Measurements from ENCODE around the gene GOSR2.

Gene GOSR2

DNA sequence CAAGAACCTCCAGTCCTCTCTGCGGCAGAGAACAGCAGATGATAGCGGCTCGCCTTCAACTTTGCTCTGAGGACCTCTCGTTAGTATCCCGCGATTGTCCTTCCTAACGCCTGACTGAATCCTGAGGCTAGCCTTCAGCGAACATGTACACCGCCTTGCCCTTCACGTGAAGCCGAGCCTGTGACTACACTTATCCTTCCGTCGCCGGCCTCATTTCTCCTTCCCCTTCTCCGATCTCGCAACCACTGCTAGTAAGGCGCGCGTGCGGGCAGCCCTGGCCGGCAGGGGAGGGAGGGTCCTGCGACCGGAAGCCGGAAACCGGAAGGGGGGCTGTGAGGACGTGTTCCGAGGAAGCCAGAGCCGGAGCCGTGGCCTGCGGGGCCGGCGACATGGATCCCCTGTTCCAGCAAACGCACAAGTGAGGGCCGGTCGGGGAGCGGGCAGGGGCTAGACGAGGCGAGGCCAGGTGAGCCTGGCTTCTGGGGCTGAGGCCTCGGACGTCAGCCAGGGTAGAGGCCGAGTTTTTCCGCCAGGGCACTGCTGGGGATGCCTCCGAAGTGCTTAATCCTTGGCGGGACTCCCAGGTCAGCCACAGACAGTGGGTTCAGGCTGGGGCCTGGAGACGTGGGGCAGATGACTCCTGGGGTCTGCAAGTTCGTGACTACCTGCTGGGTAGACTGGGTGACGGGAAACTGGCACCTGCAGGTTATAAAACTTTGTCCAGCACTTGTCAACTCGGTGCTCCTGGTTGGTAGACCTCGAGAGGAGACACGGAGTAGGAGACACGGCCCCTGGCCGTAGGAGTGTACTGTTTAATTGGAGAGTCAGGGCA lies at the start of gene GOSR2:
TSS of gene GOSR2 (plus strand) at position 357 of the 832 bp plus-strand sequence. CDS start at position 390, 33 bp downstream.
- peak; percentile 87 to 91 for DNase-seq

DNA sequence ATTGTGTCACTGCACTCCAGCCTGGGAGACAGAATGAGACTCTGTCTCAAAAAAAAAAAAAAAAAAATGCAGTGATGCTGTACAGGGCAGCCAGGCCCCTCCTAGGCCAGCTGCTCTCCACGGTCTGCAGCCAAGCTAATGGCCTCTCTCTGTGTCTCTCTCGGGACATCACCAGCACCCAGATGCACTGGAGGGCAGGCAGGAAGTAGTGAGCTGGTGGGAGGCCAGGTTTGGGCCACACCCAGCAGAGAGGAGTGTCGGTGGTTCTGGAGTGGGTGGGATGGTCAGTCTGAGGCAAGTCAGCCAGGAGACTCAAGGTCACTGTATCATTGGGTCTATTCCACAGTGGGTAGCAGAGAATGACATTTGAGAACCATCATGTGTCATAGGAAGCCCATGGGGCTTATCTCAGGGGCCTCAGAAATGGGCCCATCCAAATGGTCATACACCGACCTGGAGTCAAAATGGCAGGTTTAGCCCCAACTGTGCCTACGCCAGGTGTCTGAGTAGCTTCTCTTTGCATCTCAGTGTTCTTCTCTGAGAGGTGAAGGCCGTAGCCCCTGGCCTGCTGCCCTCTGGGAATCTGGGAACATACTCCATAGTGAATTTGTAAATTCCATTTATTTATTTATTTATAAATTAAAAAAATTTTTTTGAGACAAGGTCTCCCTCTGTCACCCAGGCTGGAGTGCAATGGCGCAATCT lies 48.9 kb upstream of the GOSR2 start:
- DNase-seq = no peak

DNA sequence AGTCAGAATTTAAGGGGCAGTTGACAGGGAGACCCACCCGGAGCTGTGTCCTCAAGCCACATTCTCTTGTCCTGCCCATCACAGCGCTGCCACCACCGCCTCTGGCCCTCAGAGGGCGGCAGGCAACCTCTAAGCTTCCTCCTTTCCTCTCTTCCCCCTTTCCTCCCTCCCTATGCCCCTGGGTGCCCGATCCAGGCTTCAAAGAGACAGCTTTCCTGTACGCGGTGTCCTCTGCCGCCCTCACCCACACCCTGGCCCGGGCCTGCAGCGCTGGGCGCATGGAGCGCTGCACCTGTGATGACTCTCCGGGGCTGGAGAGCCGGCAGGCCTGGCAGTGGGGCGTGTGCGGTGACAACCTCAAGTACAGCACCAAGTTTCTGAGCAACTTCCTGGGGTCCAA lies 48.1 kb upstream of the GOSR2 start:
- no peak for DNase-seq

DNA sequence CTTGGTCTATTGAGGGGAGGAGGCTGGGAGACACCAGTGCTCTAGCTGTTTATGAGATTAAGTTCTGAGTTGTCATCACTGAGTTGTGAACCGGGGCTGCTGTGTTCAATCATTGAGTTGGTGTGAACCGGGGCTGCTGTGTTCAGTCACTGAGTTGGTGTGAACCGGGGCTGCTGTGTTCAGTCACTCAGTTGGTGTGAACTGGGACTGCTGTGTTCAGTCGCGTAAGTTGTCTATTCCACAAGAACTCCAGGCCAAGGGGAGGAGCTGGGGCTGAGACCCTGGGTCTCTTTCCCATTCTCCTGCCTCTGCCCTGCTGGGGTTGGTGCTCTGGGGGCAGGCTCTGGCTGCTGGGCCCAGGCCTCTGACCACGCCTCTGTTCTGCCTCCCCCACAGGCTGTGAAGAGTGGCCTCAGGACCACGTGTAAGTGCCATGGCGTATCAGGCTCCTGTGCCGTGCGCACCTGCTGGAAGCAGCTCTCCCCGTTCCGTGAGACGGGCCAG lies 47.1 kb upstream of the GOSR2 start:
- DNase-seq = no peak

DNA sequence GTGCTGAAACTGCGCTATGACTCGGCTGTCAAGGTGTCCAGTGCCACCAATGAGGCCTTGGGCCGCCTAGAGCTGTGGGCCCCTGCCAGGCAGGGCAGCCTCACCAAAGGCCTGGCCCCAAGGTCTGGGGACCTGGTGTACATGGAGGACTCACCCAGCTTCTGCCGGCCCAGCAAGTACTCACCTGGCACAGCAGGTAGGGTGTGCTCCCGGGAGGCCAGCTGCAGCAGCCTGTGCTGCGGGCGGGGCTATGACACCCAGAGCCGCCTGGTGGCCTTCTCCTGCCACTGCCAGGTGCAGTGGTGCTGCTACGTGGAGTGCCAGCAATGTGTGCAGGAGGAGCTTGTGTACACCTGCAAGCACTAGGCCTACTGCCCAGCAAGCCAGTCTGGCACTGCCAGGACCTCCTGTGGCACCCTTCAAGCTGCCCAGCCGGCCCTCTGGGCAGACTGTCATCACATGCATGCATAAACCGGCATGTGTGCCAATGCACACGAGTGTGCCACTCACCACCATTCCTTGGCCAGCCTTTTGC lies 46.5 kb upstream of the GOSR2 start:
- peak in 1 of 2 donors; percentile 2 for DNase-seq

DNA sequence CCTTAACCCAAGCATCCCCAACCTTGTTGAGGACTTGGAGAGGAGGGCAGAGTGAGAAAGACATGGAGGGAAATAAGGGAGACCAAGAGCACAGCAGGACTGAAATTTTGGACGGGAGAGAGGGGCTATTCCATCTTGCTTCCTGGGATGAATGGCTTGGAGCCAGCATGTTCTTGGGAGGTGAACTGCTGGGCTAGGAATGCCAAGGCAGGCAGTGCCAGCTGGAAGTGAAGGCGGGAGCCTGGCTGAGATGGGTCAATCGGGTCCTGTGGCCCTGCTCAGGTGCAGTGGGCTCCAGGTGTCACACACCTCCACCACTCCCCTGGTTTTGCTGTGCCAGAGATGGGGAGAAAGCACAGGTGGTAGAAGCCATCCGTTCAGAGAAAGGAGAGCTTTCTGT lies 46.0 kb upstream of the GOSR2 start:
- DNase-seq = no peak

DNA sequence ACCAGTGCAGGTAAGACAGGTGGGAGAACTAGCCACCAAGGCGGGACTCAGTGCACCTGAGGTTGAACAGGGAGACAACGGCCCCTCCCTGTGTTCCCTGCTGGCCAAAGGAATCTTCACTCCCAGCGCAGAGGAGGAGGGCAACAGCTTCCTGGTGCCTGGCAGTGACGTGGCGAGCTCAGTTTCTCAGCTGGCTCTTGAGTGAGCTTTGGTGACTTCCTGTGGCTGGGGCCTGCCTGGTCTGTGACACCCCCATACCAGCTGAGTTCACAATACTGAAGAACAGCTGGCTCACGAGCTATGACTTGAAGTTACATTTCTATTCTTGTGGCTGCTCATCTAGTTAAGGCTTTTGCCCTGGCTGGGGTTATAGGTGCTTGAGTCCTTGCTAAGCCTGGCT lies 45.5 kb upstream of the GOSR2 start:
- DNase-seq = no peak

DNA sequence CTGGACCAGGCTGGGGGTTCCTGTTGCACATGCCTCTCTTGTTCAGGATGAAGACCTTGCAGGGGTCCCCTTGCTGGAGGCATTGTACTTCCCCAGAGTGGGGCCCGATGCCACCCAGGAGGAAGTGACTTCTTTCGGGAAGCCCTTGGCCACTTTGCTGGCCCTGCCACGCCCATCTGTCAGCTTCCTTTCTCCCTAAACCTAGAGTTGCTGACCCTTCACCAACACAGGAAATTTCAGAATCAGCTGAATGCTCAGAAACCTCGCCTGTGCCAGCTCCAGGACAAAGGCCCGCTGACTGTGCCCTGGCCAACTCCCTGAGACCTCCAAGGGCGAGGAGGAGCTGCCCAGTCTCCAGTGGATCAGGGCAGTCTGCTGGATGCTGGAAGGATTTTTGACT lies 44.9 kb upstream of the GOSR2 start:
- peak in 1 of 2 donors; percentile 9 for DNase-seq

DNA sequence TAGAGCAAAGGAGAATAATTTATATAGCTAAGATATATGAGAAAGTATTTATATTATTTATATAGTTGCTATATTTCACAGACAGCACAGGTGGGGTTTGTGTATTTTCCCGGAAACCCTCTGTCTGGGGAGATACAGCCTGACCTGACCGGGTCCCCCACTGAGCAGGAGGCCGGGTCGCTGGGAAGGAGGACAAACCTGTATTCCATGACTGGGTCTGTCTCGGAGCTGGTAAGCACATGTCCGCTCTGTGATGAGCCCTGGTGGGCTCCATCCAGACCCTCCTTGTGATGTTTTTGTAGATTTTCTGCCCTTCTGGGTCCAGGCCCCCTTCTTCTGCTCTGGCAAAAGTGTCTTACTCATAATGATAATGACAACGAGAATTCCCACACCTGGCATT lies 43.9 kb upstream of the GOSR2 start:
- DNase-seq = no peak

DNA sequence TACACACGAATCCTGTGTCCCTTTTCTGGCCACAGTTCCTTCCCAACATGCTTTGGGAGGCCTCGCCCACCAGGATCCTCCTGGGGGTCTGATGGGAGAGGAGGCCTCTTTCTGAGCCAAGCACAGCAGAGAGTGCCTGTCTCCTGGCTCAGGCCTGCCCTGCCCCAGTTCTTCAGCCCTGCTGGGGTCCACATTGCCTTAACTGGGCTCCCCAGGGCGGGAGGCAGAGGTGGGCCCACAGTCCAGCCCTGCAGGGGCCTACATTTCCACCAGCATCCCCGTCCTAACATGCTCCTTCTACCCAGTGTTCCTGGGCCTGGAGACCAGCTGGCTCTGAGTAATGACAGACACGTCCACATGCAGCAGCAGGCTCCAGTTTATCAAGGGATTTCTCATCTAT lies 41.9 kb upstream of the GOSR2 start:
- DNase-seq = no peak

DNA sequence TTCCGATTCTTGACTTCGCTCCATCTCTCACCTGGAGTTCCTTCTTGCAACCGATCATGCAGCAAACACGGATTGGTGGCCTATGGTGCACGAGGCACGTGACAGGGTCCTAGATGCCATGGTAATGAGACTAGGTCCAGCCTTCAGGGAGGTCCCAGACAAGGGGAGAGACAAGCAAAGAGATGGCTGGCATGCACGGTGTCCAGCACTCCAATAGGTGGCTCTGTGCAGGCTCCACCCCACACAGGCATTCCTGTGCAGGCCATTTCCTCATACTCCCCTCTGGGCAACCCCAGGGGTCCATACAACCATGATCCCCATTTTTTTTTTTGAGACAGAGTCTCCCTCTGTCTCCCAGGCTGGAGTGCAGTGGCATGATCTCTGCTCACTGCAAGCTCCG lies 40.3 kb upstream of the GOSR2 start:
- DNase-seq = no peak

DNA sequence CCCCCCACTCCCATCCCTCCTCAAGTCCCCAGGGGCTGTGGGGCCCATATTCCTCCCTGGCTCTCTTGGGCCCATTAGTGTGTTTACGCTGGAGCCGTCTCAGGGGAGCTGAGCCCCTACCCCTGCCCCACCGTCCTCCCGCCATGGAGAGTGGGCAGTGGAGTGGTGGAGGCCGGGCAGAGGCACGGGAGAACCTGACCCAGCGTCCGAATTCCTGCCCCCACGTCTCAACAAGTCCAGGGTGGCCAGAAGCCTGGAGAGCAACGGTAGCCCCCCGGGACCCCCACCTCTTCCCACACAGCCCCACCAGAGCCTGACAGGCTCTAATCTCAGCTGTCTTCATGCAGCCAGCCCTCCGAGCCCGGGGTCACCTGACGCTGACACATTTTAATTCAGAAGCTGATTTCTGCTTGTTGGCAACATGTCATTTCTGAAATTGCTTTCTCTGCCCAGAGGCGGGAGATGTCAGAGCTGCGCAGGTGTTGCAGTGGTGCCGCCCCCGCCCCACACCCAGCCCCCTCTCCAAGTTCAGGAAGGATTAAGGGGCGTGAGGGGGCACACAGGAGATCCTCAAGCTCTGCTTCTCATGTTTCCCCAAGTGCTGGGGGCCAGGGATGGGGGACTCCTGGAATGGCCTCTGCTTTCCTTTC lies 39.0 kb upstream of the GOSR2 start:
- no peak for DNase-seq

DNA sequence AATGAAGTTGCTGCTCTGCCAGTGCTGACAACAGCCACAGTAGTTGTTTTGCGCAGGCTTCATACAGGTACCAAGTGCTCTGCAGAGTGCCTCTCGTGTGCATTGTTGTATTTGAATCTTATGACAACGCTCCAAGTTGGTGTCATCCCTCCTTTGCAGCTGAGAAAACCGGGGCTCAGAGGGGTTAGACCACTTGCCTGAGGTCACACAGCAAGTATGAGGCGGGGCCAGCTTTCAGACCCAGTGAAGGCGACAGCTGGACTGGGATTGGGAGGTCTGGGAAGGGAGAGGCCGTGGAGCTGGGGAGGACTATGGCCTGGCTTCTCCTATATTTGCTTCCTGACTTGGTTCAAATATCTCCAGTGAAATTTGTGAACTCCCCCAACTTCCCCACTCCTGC lies 38.4 kb upstream of the GOSR2 start:
- no peak for DNase-seq

DNA sequence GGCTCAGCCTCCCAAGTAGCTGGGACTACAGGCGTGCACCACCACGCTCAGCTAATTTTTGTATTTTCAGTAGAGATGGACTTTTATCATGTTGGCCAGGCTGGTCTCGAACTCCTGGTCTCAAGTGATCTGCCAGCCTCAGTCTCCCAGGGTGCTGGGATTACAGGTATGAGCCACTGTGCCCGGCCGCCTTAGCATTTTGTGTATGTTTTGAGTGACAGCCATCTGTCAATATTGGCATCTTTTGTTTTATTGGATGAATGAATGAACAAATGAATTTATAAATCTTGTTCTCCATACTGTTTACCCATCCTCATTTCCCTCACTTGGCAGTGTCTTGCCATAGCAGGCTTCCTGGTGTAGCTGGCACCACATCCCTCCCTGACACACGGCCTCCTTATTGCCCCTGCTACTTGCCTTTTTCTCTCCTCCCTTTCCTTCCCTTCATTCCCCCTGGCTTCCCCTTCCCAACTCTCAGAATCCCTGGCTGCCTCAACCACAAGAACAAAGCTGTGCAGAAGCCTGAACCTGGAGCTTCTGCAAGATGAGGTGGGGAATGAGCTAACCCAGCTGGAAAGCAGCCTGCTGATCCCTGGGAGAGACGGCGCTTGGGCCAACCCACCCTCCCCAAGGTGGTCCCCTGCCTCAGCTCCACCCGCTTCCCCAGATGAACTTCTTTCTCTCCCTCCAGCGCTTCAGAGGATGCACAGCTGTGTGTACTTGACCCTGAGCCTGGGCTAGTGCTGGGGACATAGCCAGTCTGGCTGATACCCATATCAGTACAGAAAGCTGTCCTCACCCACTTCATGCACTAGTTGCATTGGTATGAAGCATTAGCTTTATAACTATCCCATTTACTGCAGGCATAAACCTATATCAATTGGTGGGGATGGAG lies 37.3 kb upstream of the GOSR2 start:
- DNase-seq = no peak

DNA sequence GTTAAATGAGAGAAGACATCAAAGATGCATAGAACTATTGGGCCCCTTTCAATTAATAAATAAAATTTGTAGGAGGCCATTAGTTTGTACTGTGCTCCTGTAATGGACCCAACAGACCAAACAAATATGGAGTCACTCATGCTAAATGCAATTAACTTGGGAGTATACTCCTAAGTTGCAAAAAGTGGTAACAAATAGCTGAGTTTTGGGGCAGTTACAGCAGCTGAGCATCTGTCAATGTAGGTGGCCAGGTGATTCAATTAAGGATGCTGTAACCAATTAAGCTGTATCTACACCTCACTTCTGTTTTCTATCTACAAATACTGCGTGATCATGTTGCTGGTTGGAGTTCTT lies 36.7 kb upstream of the GOSR2 start:
- DNase-seq = no peak

DNA sequence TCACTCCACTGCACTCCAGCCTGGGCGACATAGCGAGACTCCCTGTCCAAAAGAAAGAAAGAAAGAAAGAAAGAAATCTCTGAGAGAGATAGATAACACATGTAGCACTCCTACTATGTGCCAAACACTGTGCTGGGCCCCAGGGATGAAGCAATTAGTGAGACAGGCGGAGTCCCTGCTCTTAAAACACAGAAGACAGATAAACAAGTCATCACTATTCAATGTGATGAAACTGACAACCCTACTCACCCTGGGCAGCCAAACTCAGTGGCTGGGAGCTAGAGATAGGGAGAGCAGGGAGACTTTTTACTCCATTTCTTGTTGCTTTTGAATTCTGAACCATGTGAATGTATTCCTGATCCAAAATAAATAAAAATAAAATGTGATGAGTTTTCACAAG lies 35.2 kb upstream of the GOSR2 start:
- no peak for DNase-seq

DNA sequence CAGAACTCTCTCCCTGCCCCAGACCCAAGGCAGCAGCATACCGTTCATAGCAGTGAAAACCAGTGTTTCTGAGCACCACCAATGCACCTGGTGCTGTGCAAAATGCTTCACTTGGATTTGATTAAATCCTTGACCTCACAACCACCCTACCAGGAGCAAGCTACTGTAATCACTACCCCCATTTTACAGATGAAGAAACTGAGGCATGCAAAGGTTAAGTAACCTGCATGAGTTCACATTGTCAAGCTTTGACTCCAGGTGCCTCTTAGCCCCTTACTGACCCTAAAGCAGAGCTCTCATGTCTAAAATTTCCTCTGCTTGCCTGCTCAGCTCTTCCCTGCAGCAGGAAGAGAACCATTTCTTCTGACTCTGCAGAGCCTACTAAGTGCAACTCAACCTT lies 34.2 kb upstream of the GOSR2 start:
- DNase-seq = no peak

DNA sequence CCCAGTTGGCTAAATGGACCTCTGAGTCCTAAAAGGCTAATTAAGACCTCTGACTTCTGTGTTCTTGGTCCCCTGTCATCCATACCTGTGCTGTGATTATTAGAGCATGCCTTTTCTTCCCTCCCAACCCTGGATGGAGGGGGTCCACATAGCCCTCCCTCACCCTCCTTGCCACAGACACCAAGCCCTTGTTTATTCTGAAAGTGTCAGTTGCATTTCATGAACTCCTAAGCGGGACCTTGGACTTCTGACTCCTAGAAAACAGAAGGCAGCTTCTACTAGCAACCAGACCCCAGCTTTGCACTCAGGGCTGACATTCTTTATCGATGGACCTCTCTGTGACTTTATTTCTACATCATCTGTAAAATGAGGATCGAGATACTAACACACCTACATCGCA lies 33.4 kb upstream of the GOSR2 start:
- no peak for DNase-seq

DNA sequence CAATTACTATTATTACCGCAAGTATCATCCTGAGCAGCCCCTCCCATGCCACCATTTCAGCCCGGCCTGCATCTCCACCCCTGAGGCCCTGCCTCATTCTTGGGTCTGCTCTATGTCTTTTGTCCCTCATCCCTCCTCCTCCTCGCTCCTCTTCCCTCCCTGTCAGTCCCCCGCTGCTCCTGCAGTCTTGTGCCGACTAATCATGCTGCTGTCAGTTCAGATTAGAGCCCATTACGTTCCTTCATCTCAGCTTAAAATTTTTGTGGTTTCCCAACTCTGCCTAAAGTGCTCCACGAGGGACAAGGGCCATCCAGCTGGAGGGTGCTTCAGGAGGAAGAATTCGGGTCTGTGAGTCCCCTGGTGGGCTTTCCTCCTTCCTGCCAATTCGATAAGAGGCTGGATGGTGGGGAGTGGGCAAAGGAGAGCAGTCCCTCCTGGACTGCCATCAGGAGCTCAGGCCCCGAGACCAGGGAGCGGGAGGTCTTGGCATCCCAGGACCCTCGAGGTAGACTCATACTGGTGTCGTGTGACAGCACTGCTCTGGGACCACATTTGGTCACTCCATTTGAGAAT lies 32.9 kb upstream of the GOSR2 start:
- no peak for DNase-seq

DNA sequence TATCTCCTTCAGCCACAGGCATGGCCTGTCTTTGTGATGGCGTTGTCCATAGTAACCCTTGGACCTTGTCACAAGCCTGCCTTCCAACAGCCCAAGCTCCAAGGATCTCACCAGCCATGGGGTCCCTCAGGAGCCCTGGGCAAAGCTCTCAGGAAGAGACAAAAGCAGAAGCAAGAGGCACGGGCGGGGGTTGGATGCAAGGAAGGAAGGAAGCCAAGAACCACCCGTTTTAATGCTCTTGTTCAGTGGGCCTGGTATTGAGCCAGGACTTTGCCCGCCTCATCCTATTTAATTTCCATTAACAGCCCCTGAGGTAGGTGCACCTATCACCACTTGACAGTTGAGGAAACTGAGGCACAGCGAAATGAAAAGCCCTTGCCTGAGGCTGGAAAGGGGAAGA lies 32.3 kb upstream of the GOSR2 start:
- DNase-seq = no peak

DNA sequence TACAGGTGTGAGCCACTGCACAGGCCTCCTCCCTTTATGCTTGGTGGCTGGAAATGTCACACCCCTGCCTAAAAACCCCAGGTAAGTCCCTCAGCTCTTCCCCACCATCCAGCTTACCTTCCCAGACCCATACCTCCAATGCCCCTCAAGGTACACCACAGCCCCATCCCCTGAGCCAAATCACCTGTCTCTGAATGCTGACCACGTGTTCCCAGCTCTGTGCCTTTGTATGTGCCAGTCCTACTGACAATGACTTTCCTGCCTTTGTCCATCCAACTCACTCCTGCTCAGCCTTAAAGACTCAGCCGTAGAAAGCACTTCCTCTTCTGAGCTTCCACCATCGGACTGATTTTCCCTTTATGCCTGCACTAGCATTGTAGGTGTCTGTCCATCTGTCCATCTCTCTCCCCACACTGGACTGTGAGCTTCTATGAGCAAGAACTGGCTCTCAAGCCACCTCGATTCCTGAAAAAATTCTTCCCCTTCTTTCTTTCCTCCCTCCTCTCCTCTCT lies 30.7 kb upstream of the GOSR2 start:
- no peak for DNase-seq

DNA sequence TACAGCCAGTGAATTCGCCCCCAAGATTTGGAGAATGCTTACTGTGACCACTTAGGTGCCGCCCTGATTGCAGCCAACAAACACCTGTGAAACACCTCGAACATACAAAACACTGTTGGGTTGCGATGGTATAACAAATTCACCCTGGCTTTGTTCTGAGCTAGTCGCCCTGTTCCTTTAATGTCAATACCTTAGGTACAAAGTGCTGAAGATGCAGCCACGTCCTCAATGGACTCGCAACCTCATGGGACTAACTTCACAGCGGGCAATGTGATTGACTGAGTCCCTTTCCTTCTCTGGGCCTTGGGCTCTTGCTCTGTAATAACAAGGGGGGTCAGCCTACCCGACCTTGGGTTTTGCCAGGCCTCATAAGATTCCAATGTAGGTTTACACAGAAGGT lies 28.9 kb upstream of the GOSR2 start:
- DNase-seq = no peak
